ENCODE data around the gene ZNF219.
A peak's percentile ranks its signal among the peaks of the same experiment; 100 is the strongest.

ZNF219 gene

GRCh38 chr14:21070083-21070609 lies 28.3 kb downstream of the ZNF219 start, which contains the start of gene ARHGEF40:
TSS of gene ARHGEF40 (plus strand) at chr14:21070304. CDS start at chr14:21070397, 93 bp downstream.
- TF ChIP-seq EZH2phosphoT487 (IDR thresholded peaks at IDR 0.05; ENCODE audit: borderline replicate concordance) (no peak), CTCF (conservative IDR thresholded peaks at IDR 0.05; ENCODE audit: low read length) (no peak)
- Histone ChIP-seq H4K20me1 (ENCODE audit: insufficient read depth, low read length, poor library complexity, severe bottlenecking) (no peaks in the 10 kb centered on the region), H3K9me2 (replicated peaks; ENCODE audit: low read depth, low read length) (no peaks in the 10 kb centered on the region), H3K27me3 (ENCODE audit: insufficient read depth, low read length, poor library complexity, severe bottlenecking) (no peaks in the 10 kb centered on the region), H3K4me3 (ENCODE audit: low read length, poor library complexity, severe bottlenecking) (peak within 1 kb of the TSS; percentile 95), H3K36me3 (ENCODE audit: insufficient read depth, low read length) (no peaks in the 10 kb centered on the region), H3K79me2 (ENCODE audit: insufficient read depth, low read length) (no peaks in the 10 kb centered on the region), H3K9me3 (ENCODE audit: insufficient read depth, low read depth, low read length) (no peaks in the 10 kb centered on the region), H3F3A (ENCODE audit: low read depth) (no peaks in the 10 kb centered on the region), H3K4me2 (ENCODE audit: low read depth, low read length, poor library complexity, severe bottlenecking) (peak within 1 kb of the TSS; percentile 96), H3K4me1 (ENCODE audit: insufficient read depth, low read length, poor library complexity, severe bottlenecking) (peaks cover 32% of the 10 kb centered on the region), H3K9ac (ENCODE audit: low read depth, low read length, poor library complexity, severe bottlenecking) (peak within 1 kb of the TSS; percentile 83), H2AFZ (ENCODE audit: low read length) (peak within 1 kb of the TSS; percentile 90)

GRCh38 chr14:21069388-21070082 lies 28.9 kb downstream of the ZNF219 start:
- peak overlapping the region; percentile 95 for H3K4me3 ChIP-seq (ENCODE audit: low read length, poor library complexity, severe bottlenecking)

More at GRCh38 chr14:21069388-21070082, 28.9 kb downstream of the ZNF219 start:
- peaks cover 32% of the 10 kb centered on the region for H3K4me1 ChIP-seq (ENCODE audit: insufficient read depth, low read length, poor library complexity, severe bottlenecking)
- no peaks in the 10 kb centered on the region for H3K9me2 ChIP-seq (replicated peaks; ENCODE audit: low read depth, low read length)
- no peaks in the 10 kb centered on the region for H4K20me1 ChIP-seq (ENCODE audit: insufficient read depth, low read length, poor library complexity, severe bottlenecking)
- peak overlapping the region; percentile 96 for H3K4me2 ChIP-seq (ENCODE audit: low read depth, low read length, poor library complexity, severe bottlenecking)
- TF ChIP-seq CTCF (conservative IDR thresholded peaks at IDR 0.05; ENCODE audit: low read length) (no peak), EZH2phosphoT487 (IDR thresholded peaks at IDR 0.05; ENCODE audit: borderline replicate concordance) (no peak)
- H3K9me3 ChIP-seq (ENCODE audit: insufficient read depth, low read depth, low read length) = no peaks in the 10 kb centered on the region
- H2AFZ ChIP-seq (ENCODE audit: low read length) = peak overlapping the region; percentile 90
- no peaks in the 10 kb centered on the region for H3F3A ChIP-seq (ENCODE audit: low read depth)
- H3K27me3 ChIP-seq (ENCODE audit: insufficient read depth, low read length, poor library complexity, severe bottlenecking) = no peaks in the 10 kb centered on the region
- peak overlapping the region; percentile 83 for H3K9ac ChIP-seq (ENCODE audit: low read depth, low read length, poor library complexity, severe bottlenecking)
- H3K79me2 ChIP-seq (ENCODE audit: insufficient read depth, low read length) = no peaks in the 10 kb centered on the region
- H3K36me3 ChIP-seq (ENCODE audit: insufficient read depth, low read length) = no peaks in the 10 kb centered on the region

All from Loucy (cell line).